HG02852 (cell line): Measurements from ENCODE around the gene CAMK2G.
A peak's percentile ranks its signal among the peaks of the same experiment; 100 is the strongest.
"Not testable (repeated sequence)": the region's sequence is repeated elsewhere in the genome, so short reads cannot be mapped to it uniquely, and the experiment has no call there.

Experiments used
- ATAC-seq: cut with Tn5 transposase; IDR thresholded peaks from one replicate; pipeline ENCODE4 v1.9.1; 2021; ENCODE audit warnings: mild to moderate bottlenecking, moderate library complexity; ENCODE audit not compliant: unreplicated experiment

CAMK2G gene

DNA sequence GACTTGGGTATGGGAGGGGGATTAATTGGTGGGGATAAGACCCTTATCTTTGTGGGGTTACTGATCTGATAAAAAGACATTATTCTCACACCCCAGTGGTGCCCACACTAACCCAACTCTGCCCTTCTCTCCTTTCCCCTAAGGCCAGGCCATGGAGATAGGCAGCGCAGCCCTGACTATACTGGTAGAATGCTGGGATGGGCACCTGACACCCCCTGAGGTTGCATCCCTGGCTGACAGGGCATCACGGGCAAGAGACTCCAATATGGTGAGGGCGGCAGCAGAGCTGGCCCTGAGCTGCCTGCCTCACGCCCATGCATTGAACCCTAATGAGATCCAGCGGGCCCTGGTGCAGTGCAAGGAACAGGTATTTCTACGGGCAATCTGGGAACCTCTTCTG is 76.3 kb downstream of the CAMK2G start:
- no peak for ATAC-seq

DNA sequence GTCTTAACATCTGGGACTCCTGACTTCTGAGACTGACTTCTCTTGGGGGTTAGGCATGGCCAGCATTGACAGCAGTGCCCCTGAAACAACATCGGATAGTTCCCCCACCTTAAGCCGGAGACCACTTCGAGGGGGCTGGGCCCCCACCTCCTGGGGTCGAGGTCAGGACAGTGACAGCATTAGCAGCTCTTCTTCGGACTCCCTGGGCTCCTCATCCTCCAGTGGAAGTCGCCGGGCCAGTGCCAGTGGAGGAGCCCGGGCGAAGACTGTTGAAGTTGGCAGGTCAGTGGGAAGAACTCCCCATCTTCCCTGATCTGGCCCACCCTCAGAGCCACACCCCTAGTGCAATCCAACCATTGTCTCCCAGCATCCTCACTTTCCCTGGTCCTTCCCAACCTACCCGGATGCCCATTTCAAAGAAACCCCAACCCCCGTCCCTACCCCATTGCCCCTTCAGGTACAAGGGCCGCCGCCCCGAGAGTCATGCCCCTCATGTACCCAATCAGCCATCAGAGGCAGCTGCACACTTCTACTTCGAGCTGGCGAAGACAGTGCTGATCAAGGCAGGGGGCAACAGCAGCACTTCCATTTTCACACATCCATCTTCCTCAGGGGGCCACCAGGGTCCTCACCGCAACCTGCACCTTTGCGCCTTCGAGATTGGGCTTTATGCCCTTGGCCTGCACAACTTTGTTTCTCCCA is 76.9 kb downstream of the CAMK2G start:
- ATAC-seq, result no peak

DNA sequence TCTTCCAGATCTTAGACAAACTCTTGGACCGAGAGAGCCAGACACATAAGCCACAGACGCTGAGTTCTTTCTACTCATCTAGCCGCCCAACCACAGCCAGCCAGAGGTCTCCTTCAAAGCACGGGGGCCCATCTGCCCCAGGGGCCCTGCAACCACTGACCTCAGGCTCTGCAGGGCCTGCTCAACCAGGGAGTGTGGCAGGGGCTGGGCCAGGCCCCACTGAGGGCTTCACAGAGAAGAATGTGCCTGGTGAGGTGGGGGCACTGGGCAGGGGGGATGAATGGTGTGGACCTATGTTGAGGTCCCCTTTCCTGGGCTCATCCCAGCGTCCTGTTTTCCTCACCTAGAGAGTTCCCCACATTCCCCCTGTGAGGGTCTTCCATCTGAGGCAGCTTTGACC is 77.6 kb downstream of the CAMK2G start:
- no peak for ATAC-seq

DNA sequence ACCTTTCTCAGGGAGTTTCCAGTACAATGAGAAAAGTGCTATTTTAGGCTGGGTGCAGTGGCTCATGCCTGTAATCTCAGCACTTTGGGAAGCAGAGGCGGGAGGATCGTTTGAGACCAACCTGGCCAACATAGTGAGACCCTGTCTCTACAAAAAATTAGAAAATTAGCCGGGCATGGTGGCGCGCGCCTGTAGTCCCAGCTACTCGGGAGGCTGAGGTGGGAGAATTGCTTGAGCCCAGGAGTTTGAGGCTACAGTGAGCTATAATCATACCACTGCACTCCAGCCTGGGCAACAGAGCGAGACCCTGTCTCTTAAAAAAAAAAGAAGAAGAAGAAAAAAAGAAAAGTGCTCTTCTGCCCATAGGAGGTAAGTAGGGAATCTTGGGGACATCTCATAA is 78.3 kb downstream of the CAMK2G start:
- not testable (repeated sequence) for ATAC-seq

- not testable (repeated sequence) for ATAC-seq
Observed at GRCh38 chr10:73795491-73795890, 78.9 kb downstream of the CAMK2G start.

DNA sequence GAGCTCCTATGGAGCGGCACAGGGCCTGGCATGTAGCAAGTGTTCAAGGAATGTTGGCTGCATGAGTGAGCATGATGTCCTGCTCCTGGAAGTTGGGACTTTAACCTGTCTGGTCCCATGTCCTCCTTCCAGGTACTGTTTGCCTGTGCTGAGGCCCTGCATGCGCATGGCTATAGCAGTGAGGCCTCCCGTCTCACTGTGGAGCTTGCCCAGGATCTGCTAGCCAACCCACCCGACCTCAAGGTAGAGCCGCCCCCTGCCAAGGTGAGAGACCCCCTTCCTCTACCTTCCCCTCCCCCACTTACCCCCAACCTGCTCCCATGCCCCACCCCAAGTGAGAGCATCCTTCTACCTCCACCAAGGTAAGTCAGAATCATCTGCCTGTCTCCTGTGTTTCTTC is 80.9 kb downstream of the CAMK2G start:
- no peak for ATAC-seq

DNA sequence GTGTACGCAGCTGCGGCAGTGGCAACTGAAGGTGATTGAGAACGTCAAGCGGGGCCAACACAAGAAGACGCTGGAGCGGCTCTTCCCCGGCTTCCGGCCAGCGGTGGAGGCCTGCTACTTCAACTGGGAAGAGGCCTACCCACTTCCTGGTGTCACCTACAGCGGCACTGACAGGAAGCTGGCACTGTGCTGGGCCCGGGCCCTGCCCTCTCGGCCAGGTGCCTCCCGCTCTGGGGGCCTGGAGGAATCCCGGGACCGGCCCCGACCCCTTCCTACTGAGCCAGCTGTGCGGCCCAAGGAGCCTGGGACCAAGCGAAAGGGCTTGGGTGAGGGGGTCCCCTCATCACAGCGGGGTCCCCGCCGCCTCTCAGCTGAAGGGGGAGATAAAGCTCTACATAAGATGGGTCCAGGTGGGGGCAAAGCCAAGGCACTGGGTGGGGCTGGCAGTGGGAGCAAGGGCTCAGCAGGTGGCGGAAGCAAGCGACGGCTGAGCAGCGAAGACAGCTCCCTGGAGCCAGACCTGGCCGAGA is 82.4 kb downstream of the CAMK2G start:
- ATAC-seq, result no peak

DNA sequence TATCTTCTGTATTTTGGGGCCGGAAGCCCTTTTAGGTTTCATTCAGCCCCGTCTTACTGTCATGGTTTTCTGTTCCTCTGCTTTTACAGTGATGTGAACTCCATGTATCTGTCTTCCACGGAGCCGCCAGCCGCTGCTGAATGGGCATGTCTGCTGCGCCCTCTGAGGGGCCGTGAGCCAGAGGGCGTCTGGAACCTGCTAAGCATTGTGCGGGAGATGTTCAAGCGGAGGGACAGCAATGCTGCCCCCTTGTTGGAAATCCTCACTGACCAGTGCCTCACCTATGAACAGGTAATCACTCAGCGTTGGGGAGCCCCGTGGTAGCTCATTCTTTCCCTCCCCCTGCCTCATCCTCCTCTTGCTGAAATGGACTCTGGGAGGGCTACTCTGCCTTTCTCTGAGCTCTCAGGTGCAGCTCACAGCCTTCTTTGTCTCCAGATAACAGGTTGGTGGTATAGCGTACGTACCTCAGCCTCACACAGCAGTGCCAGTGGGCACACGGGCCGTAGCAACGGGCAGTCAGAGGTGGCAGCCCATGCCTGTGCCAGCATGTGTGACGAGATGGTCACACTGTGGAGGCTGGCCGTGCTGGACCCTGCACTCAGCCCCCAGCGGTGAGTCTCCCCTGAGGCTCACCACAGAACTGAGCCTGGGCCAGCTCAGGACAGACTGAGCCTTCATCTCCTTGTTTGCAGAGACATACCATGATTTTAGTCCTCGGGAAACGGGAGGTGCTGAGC is 83.3 kb downstream of the CAMK2G start:
- ATAC-seq, result no peak

GRCh38 chr10:73789659-73790055 is 84.7 kb downstream of the CAMK2G start:
- ATAC-seq, result no peak

- no peak for ATAC-seq
Observed at GRCh38 chr10:73788864-73789658, 85.3 kb downstream of the CAMK2G start.

- not testable (repeated sequence) for ATAC-seq
Observed at GRCh38 chr10:73787031-73787800, 87.1 kb downstream of the CAMK2G start.

- no peak for ATAC-seq
Observed at GRCh38 chr10:73786512-73786885, 87.9 kb downstream of the CAMK2G start.

DNA sequence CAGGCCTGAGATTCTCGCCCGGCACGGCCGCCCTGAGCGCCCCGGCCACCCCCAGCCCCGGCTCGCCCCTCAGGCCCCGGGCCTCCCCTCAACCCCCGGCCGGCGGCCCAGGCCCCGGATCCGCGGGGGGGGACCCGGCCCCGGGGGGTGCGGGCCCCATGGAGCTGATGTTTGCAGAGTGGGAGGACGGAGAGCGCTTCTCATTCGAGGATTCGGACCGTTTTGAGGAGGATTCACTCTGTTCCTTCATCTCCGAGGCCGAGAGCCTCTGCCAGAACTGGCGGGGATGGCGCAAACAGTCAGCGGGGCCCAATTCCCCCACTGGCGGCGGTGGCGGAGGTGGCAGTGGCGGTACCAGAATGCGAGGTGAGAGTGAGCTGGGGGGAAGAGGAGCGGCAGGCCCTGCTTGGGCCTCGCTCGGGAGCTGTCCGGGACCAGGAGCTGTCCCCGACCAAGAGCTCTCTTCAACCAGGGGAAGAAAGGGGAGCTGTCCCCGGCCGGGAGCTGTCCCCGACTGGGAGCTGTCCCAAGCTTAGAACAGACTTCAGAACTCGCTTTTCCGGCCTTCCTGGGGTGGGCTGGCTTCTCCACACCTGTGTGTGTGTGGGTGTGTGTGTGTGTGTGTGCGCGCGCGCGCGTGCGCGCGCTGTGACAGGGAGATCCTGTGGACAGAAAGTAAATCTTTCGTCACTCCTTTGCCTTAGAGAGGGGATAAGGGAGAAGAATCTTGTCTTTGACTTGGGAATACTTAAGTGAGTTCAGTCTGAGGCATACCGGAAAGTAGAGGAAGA is 88.4 kb downstream of the CAMK2G start:
- ATAC-seq, result peak; percentile 20

DNA sequence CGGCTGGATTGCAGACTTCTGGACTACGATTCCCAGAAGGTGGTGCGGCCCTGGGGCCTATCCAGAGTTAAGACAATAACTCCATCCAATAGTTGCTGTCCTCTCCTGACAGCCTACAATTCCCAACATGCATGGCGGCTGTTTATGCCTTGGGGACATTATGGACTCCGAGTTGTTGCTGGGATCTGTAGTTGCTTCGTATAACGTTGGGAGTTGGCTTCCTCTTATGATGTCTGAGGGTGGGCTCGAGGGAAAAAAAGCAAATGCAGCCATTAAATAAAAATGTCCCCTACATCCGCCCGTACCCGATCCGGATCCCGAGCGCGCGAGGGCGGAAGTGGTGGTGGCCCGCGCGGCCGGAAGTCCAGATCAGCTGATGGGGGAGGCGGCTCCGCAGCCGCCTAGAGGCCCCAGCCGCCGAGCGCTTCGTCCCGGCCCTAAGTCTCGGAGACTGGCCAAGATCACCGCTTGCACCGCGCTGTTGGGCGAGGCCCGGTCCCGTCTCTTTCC is 89.1 kb downstream of the CAMK2G start, which contains the start of gene ZSWIM8:
ZSWIM8 (plus strand) TSS at position 396 of the 510 bp plus-strand sequence. CDS start 273 bp downstream, outside the sequence.
- peak; percentile 83 for ATAC-seq

DNA sequence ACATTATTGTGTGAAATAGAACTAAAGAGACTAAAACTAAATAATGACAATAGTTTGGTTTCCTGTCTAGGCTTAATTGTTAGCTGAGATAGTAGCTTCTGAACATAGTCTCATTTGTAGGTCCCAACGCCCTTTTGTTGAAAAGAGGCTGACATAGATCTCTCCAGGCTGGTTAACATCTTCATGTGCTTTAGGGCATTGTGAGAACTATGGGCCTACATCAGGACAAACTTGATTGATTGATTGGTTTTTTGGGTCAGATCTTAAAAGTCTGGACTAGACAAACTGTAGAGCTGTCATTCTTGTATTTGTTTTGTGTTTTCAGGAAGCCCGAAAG is 91.6 kb downstream of the CAMK2G start:
- no peak for ATAC-seq

DNA sequence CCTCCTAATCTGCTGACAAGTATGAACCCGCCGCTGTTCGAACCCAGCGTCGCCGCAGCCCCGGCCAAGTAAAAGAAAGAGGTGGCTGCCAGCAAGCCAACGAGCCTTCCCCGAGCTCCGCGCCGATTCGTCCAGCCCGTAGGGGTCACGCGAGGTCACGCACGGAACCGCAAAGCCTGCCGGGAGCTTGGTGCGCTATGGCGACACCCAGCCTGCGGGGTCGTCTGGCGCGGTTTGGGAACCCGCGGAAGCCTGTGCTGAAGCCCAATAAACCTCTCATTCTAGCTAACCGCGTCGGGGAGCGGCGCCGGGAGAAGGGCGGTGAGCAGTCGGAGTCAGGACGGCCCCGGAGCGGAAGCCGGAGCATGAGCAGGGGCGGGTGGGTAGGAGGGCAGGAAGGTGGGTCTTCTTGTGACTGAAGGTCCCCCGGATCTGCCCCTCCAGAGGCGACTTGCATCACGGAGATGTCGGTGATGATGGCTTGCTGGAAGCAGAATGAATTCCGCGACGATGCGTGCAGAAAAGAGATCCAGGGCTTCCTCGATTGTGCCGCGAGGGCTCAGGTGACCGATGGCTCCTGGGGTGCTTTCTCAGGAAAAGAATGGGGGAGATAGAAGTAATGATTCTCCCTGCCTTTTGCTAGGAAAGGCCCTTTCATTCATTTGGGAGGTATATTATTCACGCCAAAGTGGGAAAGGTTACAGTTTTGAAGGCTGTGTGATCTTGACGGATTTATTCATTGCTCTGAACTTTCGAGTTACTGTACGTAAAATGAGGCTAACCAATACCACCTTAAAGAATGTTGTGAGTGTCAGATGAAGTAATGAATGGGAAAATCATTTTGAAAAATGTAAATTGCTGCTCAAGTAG is 92.2 kb downstream of the CAMK2G start, which contains the start of gene CHCHD1:
CHCHD1 (plus strand) TSS at position 170 of the 870 bp plus-strand sequence; CDS start at position 198, 28 bp downstream.
- ATAC-seq, result peak; percentile 56

GRCh38 chr10:73781548-73781878 is 92.8 kb downstream of the CAMK2G start:
- ATAC-seq, result no peak

DNA sequence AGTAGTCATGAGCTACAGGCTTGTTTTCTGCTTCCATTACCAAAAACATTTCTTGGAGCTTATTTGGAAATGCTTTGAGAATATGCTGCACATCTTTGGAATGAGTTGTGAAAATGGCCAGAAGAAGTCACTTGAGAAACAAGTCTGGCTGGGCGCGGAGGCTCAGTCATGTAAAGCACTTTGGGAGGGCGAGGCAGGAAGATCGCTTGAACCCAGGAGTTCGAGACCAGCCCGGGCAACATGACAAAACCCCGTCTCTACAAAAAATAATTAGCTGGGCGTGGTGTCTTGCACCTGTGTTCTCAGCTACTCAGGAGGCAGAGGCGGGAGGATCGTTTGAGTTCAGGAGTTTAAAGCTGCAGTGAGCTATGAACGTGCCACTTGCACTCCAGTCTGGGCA is 93.4 kb downstream of the CAMK2G start:
- ATAC-seq, result no peak

- no peak for ATAC-seq
Observed at GRCh38 chr10:73780301-73780700, 94.1 kb downstream of the CAMK2G start.
